Measurements from ENCODE around the gene SHISA9.

SHISA9 gene

GRCh38 chr16:13076878-13077277 is 175.5 kb downstream of the SHISA9 start:
- TF ChIP-seq CTCF (conservative IDR thresholded peaks at IDR 0.05; ENCODE audit: low read depth, low read length) = no peak
- H3K4me3 ChIP-seq (ENCODE audit: low read depth, low read length) = no peak overlapping the region
- no peak for DNase-seq (ENCODE audit: low read depth)

GRCh38 chr16:13077816-13078215 is 176.4 kb downstream of the SHISA9 start:
- no peak for DNase-seq (ENCODE audit: low read depth)
- TF ChIP-seq CTCF (conservative IDR thresholded peaks at IDR 0.05; ENCODE audit: low read depth, low read length) = no peak
- H3K4me3 ChIP-seq (ENCODE audit: low read depth, low read length) = no peak overlapping the region

- H3K4me3 ChIP-seq (ENCODE audit: low read depth, low read length) = no peak overlapping the region
- no peak for DNase-seq (ENCODE audit: low read depth)
- TF ChIP-seq CTCF (conservative IDR thresholded peaks at IDR 0.05; ENCODE audit: low read depth, low read length) = no peak
These were observed 179.1 kb downstream of the SHISA9 start for GRCh38 chr16:13080531-13080930.

GRCh38 chr16:13081825-13082331 is 180.5 kb downstream of the SHISA9 start:
- no peak for DNase-seq (ENCODE audit: low read depth)
- no peak overlapping the region for H3K4me3 ChIP-seq (ENCODE audit: low read depth, low read length)
- no peak for TF ChIP-seq CTCF (conservative IDR thresholded peaks at IDR 0.05; ENCODE audit: low read depth, low read length)

GRCh38 chr16:13083681-13084080 is 182.3 kb downstream of the SHISA9 start:
- no peak for DNase-seq (ENCODE audit: low read depth)
- no peak for TF ChIP-seq CTCF (conservative IDR thresholded peaks at IDR 0.05; ENCODE audit: low read depth, low read length)
- no peak overlapping the region for H3K4me3 ChIP-seq (ENCODE audit: low read depth, low read length)

GRCh38 chr16:13084331-13084730 is 182.9 kb downstream of the SHISA9 start:
- no peak for DNase-seq (ENCODE audit: low read depth)
- no peak overlapping the region for H3K4me3 ChIP-seq (ENCODE audit: low read depth, low read length)
- no peak for TF ChIP-seq CTCF (conservative IDR thresholded peaks at IDR 0.05; ENCODE audit: low read depth, low read length)

GRCh38 chr16:13093661-13094060 is 192.3 kb downstream of the SHISA9 start:
- no peak overlapping the region for H3K4me3 ChIP-seq (ENCODE audit: low read depth, low read length)
- TF ChIP-seq CTCF (conservative IDR thresholded peaks at IDR 0.05; ENCODE audit: low read depth, low read length) = no peak
- no peak for DNase-seq (ENCODE audit: low read depth)

Measured in choroid plexus epithelial cell (primary cell).